ENCODE results near the gene TFDP1. TPM values are rescaled to one million over a fixed set of nuclear protein-coding genes. Genes with fewer than 3 reads are reported as not detected.

TFDP1 gene
- 49.5 and 122 TPM in 2 replicates for total RNA-seq

- DNase-seq, result peak; percentile 85
Measured at GRCh38 chr13:113584205-113584869, at the start of gene TFDP1. Gene TFDP1, plus strand, starts transcription at chr13:113584753. Its CDS starts 1,085 bp downstream, at chr13:113585838.

GRCh38 chr13:113535381-113535781, 49.2 kb upstream of the TFDP1 start:
- no peak for DNase-seq

GRCh38 chr13:113536461-113537110, 48.0 kb upstream of the TFDP1 start:
- no peak for DNase-seq

- no peak for DNase-seq
Measured at GRCh38 chr13:113537205-113537604, 47.3 kb upstream of the TFDP1 start.

GRCh38 chr13:113537909-113538688, 46.5 kb upstream of the TFDP1 start:
- no peak for DNase-seq

GRCh38 chr13:113538689-113539058, 45.9 kb upstream of the TFDP1 start:
- DNase-seq, result no peak

- no peak for DNase-seq
Measured at GRCh38 chr13:113539176-113539575, 45.4 kb upstream of the TFDP1 start.

GRCh38 chr13:113539822-113540221, 44.7 kb upstream of the TFDP1 start:
- no peak for DNase-seq

- no peak for DNase-seq
Measured at GRCh38 chr13:113540523-113540922, 44.0 kb upstream of the TFDP1 start.

- DNase-seq, result no peak
Measured at GRCh38 chr13:113542751-113543424, 41.7 kb upstream of the TFDP1 start.

- DNase-seq, result no peak
Measured at GRCh38 chr13:113544071-113544891, 40.3 kb upstream of the TFDP1 start.

- no peak for DNase-seq
Measured at GRCh38 chr13:113544896-113545295, 39.7 kb upstream of the TFDP1 start.

GRCh38 chr13:113545455-113545930, 39.1 kb upstream of the TFDP1 start:
- peak; percentile 40 for DNase-seq

- peak; percentile 36 for DNase-seq
Measured at GRCh38 chr13:113545931-113546516, 38.5 kb upstream of the TFDP1 start.

GRCh38 chr13:113546571-113547237, 37.8 kb upstream of the TFDP1 start:
- peak; percentile 80 for DNase-seq

GRCh38 chr13:113547238-113547971, 37.1 kb upstream of the TFDP1 start:
- DNase-seq, result peak; percentile 73

GRCh38 chr13:113548171-113548641, 36.3 kb upstream of the TFDP1 start:
- no peak for DNase-seq

- DNase-seq, result no peak
Measured at GRCh38 chr13:113548778-113549621, 35.6 kb upstream of the TFDP1 start.

GRCh38 chr13:113550453-113550852, 34.1 kb upstream of the TFDP1 start:
- no peak for DNase-seq

Measured in dermis blood vessel endothelial cell (primary cell).